ENCODE results near the gene ADCY2. TPM values are rescaled to one million over a fixed set of nuclear protein-coding genes. Genes with fewer than 3 reads are reported as not detected.

Gene ADCY2
- total and polyA plus RNA-seq, 2 of the 13 experiments (the other 11 are each of a cell fraction or from before 2014, with no cell fraction given) = not detected

- no peaks in the 10 kb centered on the region for H3K9me3 ChIP-seq (ENCODE audit: low read length)
- no peak for DNase-seq (ENCODE audit: low spot score)
- TF ChIP-seq ZNF263 (CRISPR knock-in tag; IDR thresholded peaks at IDR 0.05) = no peak
- TF ChIP-seq ZNF790 (CRISPR knock-in tag; IDR thresholded peaks at IDR 0.05; ENCODE audit: borderline replicate concordance) = no peak
- TF ChIP-seq NFATC3 (CRISPR knock-in tag; IDR thresholded peaks at IDR 0.05) = no peak
- no peak for TF ChIP-seq PATZ1 (CRISPR knock-in tag; IDR thresholded peaks at IDR 0.05)
- no peak for TF ChIP-seq ZNF30 (CRISPR knock-in tag; IDR thresholded peaks at IDR 0.05)
- no peak for TF ChIP-seq HMG20A (CRISPR knock-in tag; IDR thresholded peaks at IDR 0.05; ENCODE audit: borderline replicate concordance)
- TF ChIP-seq ZBTB7A (CRISPR knock-in tag; IDR thresholded peaks at IDR 0.05) = no peak
- TF ChIP-seq ZNF576 (CRISPR knock-in tag; IDR thresholded peaks at IDR 0.05) = no peak
- no peak for TF ChIP-seq ZNF891 (CRISPR knock-in tag; IDR thresholded peaks at IDR 0.05)
- no peaks in the 10 kb centered on the region for H4K20me1 ChIP-seq (ENCODE audit: insufficient read depth, low read length)
- ChIA-PET CTCF (ENCODE audit: low intra/inter-chr PET ratio, low total read pairs) (no interaction called here), POLR2A (no interaction called here)
- no peak for ATAC-seq
- in situ Hi-C loops (cut with HindIII; ENCODE audit: extremely low pct_ligation_motif_present, low pct_unique_long_range_greater_than_20kb) (no loop called here), intact Hi-C loops (cut with micrococcal nuclease; ENCODE audit: unreplicated experiment) (no loop called here)
- H3K4me1 ChIP-seq (ENCODE audit: insufficient read depth, low read length) = no peaks in the 10 kb centered on the region
- no peak overlapping the region for H3K4me2 ChIP-seq (ENCODE audit: low read depth, low read length)
- no peak for FAIRE-seq
- WGBS (ENCODE audit: low lambda C conversion rate) = 60% methylated on average over 3 of the region's 3 CpGs
- BruUV-seq (replicated peaks) = no TSS peak
- no peaks in the 10 kb centered on the region for H3K36me3 ChIP-seq (replicated peaks in 1 of 2; ENCODE audit: control insufficient read depth in 1 of 2, insufficient read depth in 2 of 2, low read length in 2 of 2)
- H3K4me3 ChIP-seq (replicated peaks in 1 of 3; ENCODE audit: insufficient read depth in 1 of 3, low read depth in 2 of 3, low read length in 3 of 3) = no peak overlapping the region
- peaks cover 0 to 4% of the 10 kb centered on the region in 2 experiments; a peak in 3 of 5 replicates for H3K27me3 ChIP-seq (ENCODE audit: control insufficient read depth in 1 of 2, insufficient read depth in 2 of 2, low read length in 2 of 2)
- H3K79me2 ChIP-seq (ENCODE audit: insufficient read depth, low read length) = no peaks in the 10 kb centered on the region
- no peak overlapping the region for H3K9ac ChIP-seq (ENCODE audit: insufficient read depth, low read depth, low read length)
- H3K27ac ChIP-seq (ENCODE audit: extremely low read length, insufficient read depth, low read length) = no peak overlapping the region
- no peak overlapping the region for H2AFZ ChIP-seq (ENCODE audit: low read length)
Observed at GRCh38 chr5:7657153-7657552, 261.2 kb downstream of the ADCY2 start.
